Measurements from ENCODE around the gene REG4.
"Not testable (repeated sequence)": the region's sequence is repeated elsewhere in the genome, so short reads cannot be mapped to it uniquely, and the experiment has no call there.

Gene REG4

DNA sequence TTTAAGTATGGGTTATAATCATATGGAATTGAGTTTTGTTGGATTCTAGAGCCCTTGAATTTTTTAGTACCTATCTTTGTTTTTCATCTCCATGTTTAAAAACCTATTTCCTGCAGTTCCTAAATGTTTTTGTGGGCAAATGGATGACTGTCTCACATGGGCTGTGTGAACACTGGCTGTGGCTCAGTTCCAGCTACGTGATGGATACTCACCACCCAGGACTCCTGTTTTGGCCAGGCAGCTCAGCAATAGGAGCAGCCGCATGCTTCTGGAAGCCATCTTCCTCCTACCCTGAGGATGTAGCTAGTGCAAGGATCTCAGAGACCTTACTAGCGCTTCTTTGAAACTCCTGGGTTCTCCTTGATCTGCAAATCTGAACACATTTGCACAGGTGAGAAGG lies 2.8 kb downstream of the REG4 start:
- DNase-seq (ENCODE audit: low read depth, low spot score) = no peak

DNA sequence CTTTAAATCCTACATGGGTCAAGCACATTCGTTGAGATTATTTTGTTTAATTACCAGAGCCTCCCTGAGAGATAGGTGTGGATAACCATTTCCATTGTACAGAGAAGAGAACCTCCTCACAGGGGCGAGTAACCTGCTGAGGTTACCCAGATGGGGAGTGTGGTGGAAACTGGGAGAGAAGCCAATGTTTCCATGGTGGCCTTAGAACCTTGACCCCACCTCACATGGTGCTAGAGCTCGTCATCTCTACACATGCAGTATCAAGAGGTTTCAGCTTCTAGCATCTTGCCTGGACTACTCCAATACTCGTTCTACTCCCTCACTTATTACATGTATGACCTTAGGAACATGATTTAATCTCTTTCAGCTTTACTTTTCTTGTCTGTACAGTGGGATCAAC lies 4.8 kb downstream of the REG4 start:
- no peak for DNase-seq (ENCODE audit: low read depth, low spot score)

DNA sequence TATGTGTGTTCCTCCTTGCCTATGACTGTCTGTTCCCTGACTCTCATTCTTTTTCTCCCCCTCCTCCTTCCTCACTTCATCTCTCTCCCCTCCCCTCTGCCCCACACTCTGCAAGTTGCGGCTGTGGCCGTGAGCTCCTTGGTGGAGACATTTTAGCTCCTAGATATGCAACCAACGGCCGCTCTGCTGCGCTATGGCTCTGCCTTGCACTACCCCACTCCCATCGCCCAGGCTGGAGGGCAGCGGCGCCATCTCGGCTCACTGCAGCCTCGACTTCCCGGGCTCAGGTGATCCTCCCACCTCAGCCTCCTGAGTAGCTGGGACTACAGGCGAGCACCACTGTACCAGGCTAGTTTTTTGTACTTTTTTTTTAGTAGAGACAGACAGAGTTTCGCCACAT lies 5.5 kb downstream of the REG4 start:
- no peak for DNase-seq (ENCODE audit: low read depth, low spot score)

DNA sequence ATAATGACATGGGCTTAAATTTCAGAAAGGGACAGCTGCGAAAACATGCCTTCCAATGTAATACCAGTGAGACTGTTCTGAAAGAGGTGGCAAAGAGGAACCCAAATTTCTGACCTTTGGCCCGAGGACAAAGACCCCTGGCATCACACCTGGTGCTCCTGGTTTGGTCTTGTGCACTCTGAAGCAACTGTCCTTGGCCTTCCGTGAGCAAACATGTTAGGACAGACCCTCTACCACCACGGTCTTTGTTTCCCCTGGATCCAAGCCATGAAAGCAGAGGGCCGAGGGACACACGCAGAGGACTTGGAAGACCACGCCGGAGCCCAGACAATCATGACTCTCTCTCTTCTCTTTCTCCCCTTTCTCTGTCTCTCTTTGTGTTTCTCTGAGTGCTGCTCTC lies 6.0 kb downstream of the REG4 start:
- no peak for DNase-seq (ENCODE audit: low read depth, low spot score)

DNA sequence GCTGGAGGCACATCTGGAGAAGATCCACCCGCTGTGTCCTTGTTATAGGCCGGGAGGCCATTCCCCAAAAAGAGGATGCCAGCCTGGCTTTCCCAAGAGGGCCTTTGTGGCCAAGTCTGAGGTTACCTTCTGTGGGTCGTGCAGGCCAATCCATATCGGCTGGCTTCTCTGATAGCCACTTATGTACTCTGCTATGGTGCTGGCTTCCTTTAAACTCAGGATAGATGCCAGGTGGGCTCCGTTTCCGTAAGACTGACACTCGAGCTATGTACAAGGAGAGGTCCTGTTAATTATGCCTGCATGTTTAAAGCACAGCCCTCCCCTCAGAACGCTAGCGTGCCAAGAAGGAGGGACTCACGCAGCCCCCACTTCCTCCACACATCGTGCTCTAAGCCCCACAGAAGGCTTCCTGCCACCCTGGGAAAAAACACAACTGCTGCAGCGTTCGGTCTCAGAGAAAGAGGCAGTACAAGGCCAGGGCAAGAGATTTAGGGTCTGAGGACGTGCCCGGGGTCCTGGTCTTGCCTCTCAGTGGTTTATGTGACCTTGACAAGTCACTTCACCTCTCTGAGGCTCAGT lies 11.6 kb downstream of the REG4 start:
- DNase-seq (ENCODE audit: low read depth, low spot score) = no peak

DNA sequence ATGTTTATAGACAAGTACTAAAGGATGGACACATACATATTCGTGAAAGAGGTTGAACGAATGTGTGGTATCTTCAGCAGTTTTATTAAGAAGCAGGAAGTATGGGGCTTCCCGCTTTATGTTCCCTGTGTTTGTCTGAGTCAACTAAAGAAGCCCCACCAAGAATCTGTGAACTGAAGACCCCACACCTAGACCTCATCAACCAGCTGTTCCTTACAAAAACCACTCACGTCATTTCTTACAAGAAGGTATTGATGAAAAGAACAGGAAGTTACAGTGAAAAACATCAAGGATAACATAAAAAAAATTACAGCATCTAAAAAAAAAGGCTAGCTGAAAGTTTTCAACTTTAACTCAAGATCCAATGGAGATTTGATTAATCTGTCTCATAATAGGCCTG lies 12.3 kb downstream of the REG4 start:
- no peak for DNase-seq (ENCODE audit: low read depth, low spot score)

DNA sequence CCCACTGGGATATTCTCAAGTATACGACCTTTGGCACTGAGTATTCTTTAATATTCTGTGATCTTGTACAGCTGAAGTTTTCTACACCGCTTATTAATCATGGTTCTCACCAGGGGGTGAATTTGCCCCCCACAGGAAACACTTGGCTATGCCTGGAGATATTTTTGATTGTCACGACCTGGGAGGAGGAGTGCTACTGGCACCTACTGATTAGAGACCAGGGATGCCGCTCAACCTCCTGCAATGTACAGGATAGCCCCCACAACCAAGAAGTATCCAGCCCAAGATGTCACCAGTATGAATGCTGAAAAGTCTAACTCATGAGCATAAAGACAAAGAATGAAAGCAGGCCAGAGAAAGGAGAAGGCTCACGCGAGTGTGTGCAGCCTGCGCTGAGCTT lies 13.7 kb downstream of the REG4 start:
- DNase-seq (ENCODE audit: low read depth, low spot score) = no peak

DNA sequence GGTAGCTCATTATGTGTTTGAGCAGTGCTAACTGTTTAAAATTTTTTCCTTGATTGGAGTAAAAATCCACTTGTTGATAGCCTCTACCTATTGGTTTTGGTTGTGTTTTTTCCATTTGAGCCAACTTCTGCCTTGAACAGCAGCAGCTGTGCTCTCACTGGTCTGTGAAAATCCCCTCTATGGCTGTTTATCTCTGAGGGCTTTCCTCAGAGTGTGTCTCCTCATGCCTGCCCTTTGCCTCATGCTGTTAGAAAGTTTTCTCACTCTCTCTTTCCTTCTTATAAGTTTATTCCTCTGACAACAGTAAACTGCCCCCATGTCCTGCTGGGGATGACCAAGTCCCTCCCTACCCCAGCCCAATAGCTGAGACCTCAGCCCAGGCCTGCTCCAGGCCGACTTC lies 14.1 kb downstream of the REG4 start:
- DNase-seq (ENCODE audit: low read depth, low spot score) = no peak

DNA sequence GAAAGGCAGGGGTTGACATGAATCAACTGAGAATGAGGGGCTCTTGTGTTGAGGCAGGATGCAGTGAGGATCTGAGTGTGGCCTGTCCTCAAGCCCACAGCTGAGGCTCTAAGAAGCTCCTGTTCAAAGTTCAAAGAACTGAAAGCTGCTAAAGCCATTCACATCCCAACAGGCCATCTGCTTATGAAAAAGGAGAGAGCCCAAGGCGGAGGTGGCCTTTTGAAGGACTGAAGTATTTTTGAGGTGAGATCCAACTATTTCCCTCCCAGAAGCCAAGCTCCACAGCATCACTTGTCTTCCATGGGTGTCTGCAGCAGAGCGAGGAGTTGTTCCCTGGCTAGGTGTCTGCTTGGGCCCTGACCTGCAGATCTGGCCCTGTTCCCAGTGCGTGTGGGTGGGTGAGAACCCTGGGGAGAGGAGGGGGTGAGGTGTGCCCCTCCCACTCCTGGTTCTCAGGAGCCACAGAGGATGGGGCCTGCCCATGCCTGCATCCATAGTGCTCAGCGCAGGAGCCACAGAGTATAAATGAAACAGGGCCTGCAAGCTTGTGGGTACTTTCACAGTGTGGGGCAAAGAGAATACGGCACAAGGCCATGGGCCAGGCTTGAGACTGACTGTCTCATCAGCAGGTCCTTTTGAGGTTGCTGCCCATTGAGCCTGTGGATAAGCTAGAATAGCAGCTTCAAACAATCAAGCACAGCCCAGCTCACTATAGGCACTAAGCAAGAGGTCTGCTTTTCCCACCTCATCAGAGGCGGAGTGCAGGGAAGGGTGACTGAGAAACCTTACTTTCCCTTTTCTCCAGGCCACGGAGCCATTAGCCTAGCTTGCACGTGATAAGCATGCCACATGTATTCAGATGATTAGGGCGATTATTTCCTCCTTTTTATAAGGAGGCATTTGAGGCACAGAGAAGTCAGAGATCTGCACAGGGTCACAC lies 15.7 kb downstream of the REG4 start:
- no peak for DNase-seq (ENCODE audit: low read depth, low spot score)

DNA sequence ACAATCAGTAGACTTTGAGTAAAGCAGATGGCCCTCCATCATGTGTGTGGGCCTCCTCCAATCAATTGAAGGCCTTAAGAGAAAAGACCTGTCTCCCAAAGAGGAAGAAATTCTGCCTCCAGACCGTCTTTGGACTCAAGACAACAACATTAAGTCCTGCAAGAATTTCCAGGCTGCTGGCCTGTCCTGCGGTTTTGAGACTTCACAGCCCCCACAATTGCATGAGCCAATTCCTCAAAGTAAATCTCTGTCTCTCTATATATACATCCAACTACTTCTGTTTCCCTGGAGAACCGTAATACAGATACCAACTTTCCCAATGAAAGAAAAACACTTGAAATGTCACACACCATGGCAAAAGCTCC lies 16.4 kb downstream of the REG4 start:
- DNase-seq (ENCODE audit: low read depth, low spot score) = no peak

DNA sequence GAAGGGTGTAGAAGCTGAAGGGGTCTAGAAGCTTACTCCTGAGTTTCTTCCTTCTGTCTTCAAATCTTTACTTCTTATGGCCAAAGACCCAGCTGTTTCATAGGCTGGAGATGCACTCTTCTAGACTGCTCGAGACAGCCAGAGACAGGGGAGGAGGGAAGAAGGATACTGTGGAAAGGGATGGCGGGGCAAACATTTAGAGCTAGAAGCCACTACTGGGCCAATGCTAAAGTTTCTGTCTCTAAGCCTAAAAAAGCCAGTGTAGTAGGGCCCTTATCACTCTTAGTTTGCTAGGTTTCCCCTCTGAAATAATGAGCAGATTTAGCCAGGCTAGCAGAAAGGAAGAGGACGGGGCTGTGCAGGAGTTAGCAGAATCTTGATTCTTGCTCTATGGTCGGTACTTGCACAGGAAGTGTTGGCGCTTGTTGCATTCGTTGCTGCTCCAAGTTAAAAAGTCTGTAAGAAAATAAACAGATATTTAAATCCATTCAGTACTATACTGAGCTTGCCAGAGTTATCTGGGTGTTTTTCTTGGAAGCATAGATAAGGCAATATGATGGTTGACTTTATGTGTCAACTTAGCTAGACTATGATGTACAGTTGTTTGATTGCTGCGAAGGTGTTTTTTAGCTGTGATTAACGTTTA lies 16.9 kb downstream of the REG4 start:
- DNase-seq (ENCODE audit: low read depth, low spot score) = no peak

DNA sequence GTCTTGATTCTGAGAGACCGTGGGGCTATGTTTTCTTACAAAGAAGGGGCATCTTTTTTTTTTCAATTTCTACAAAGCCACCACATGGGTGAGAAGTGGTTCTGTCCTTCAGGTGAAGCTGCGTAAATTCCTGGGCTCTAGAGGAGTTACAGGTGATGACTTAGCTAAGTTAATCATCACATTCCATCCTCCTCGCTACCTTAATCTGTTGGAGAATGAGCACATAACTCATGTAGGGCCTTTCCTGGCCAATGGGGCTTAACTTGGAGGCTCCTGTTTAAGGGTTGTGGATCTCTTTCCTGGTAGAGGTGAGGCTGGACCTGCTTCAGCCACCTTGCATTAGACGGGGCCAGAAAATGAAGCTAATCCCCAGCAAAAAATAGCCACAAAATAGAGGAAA lies 19.9 kb downstream of the REG4 start:
- no peak for DNase-seq (ENCODE audit: low read depth, low spot score)

DNA sequence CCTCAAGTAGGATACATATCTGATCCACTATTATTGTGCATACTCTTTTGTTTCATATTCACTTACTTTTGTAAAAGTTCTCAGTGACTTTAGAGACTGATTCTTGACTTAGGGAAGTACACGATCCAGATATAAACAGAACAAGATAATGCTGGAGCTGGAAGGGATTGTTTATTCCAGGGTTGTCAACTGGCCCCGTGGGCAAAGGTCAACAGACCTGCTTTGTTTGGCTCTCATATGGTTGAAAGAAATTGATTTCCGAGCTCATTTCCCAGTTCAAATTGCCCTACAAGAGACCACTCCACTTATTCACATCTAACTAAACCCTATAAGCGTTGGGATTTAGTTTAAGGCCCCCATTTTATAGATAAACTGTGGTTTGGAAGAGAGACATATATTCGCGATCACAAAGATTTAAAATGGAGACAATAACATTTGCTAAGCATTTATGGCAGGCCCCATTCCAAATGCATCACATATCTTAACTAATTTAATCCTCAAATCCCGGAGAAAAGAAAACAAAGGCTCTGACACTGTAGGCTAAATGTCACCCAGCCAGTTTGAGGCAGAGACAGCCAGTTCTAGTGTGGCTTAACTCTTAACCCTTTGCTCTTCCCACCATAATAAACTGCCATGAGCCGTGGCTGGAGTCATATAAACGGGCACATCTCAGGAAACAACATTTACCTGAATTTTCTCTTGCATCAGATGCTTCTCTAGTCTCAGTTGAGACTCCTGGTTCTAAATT lies 20.6 kb downstream of the REG4 start:
- no peak for DNase-seq (ENCODE audit: low read depth, low spot score)

DNA sequence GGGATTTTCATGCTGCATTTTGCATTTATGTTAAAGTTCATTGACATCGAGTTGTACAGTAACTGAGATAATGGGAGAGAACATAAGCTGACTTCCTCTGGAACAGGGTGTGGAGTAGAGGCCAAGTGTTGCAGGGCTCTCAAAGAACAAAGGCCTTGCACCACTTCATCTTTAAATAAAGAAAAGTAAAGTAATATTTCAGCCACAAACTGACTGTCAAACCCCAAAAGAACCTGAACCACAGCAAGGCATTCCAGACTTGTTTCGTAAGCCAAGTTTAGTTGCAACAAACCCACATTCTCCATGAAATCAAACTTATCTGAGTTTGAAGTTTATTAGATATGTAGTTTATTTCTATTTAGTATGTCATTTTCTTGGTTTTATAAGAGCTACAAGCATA lies 23.5 kb downstream of the REG4 start:
- DNase-seq (ENCODE audit: low read depth, low spot score) = no peak

DNA sequence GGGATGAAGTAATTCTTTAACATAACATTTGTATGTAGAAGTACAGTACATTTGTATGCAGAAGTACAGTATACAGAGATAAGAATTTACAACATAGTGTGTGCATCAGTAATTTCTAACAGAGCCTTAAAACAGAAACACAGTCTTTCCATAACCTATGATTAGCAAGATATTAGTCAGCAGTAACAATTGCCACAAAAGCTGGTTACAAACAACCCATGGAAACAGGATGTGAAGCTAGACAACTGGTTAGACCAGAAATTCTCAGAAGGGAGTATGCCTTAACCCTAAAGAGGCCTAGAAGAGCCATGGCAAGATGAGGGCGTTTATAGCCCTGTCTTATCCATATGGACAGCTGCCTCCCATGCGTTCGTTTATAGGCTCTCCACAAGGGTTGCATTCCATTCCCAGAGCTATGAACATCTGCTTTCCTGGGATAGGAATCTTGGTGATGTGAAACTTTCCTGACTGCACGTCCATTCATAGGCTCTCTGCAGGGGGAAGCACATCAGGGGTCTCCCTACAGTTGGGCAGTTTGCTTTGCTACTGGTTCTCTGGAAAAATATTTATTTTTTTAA lies 24.7 kb downstream of the REG4 start:
- not testable (repeated sequence) for DNase-seq (ENCODE audit: low read depth, low spot score)

DNA sequence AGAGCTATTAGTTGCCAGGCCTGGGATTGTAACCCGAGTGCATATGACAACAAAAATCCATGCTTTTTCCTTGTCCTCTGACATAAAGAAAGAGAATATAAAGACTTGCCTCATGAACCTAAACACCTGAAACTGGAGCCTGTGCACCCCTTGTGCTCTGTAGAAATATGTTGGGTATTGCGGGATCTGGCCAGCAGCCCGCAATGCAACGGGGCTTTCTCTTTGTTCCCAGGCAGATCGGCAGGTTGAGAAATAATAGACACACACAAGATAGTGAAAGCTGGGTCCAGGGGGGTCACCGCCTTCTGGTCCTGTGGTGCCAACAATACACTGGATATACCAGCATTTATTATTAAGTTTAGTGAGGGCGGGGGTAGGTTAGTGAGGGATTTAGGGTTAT lies 25.2 kb downstream of the REG4 start:
- DNase-seq (ENCODE audit: low read depth, low spot score) = not testable (repeated sequence)

DNA sequence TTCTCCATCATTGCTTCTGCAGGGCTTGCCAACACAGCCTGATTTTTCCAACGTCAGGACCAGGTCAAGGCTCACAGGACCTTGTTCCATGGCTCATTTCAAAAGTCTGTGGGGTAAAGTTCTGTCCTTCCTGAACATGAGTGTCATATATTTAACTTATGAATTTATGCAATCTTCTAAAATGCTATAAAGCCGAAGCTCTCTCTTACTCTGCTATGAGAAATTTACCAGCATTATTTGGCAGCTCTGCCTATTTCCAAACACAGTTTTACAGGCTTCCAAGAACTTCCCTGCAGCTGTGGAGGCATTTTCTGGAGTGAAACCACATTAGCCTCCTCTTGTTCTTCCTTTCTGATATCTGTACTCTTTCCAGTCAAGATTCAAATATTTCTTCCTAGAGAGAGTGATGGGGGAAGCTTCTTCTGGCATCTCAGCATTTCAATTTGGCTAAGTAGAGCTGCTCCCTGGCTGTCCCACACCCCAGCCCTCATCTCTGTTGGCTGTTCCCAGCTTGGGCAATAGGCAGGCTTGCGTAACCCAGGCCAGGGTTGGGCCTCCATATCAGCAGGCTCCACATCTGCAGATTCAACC lies 27.0 kb downstream of the REG4 start:
- no peak for DNase-seq (ENCODE audit: low read depth, low spot score)

DNA sequence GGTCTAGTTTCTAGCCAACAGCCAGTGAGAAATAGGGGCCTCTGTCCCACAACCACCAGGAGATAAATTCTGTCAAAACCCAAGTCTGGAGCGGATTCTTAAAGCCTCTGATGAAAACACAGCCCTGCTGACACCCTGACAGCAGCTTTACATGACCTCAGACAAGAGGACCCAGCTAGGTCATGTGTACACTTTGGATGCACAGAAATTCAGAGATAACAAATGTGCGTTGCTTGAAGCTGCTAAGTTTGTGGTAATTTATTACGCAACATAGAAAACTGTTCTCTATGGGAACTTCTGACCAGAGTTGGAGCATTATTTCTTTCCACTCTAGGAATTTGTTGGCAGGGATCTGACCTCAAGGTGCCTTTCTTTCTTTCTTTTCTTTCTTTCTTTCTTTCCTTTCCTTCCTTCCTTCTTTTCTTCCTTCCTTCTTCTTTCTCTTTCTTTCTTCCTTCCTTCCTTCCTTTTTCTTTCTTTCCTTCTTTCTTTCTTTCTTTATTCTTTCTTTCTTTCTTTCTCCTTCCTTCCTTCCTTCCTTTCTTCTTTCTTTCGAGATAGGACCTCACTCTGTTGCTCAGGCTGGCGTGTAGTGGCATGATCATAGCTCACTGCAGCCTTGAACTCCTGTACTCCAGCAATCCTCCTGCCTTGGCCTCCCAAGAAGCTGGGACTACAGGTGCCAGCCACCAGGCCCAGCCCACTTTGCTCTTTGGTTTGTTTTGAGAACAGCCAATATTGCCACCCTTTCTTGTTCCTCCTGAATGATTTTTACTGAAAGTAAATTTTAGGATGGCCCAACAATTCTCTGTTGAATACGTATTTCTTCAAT lies 27.7 kb downstream of the REG4 start:
- no peak for DNase-seq (ENCODE audit: low read depth, low spot score)

DNA sequence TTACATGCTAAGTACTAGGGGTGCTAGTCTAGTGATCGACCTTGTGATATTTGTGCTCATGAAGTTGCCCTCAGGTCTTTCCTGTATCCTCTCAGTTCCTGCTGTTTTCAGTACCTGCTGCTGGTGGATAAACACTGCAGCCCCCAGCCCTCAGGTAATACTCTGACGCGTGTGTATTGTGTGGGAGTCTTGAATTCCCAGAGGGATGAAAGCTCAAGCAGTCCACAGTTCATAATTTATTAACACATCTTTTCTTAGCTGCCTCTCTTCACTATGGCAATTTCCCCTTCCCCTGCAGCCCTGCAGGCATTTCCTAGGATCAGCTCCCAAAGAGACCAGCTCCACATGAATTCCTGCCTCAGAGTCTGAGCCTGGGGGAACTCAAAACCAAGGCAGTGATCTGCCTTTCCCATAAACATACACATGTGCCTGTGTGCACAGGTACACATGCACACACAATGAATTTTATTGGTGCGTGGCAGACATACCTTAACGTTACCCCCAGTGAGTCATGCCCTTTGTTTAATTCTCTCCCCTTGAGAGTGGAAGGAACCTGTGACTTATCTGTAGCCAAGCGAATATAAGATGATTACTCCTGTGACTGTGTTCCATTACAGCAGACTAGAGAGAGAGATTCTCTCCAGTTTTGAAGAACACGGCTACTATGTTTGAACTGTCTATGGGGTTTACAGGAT lies 28.5 kb downstream of the REG4 start:
- no peak for DNase-seq (ENCODE audit: low read depth, low spot score)
